CD4-positive, alpha-beta memory T cell (primary cell): Measurements from ENCODE around the gene FNDC11. TPM values are rescaled to one million over a fixed set of nuclear protein-coding genes. Genes with fewer than 3 reads are reported as not detected.
"Not testable (repeated sequence)": the region's sequence is repeated elsewhere in the genome, so short reads cannot be mapped to it uniquely, and the experiment has no call there.

Experiments
- CTCF ChIA-PET: fragments of 350-600 bp; sonication (Branson Sonifier 250); formaldehyde crosslinking; loops from one replicate; lab custom pipeline; 2021; ENCODE audit warnings: inconsistent platforms; ENCODE audit not compliant: partially characterized antibody; lab: Charles Lee
- POLR2A ChIA-PET: fragments of 350-600 bp; sonication (Branson Sonifier 250); formaldehyde crosslinking; loops from one replicate; lab custom pipeline; 2021; ENCODE audit not compliant: partially characterized antibody; lab: Charles Lee
- DNase-seq, 5 donors: peaks; one replicate each; pipeline versions ENCODE4 v3.0.0 to v3.0.0-alpha.2; 2020 to 2022; ENCODE audit warnings: mixed read lengths in 1 of 5
- H3K27ac ChIP-seq: one replicate; pipeline ENCODE4 v1.7.0; 2013; ENCODE audit warnings: low read depth, low read length
- H3K27me3 ChIP-seq: 2 replicates; pipeline ENCODE4 v1.7.0; 2013; ENCODE audit warnings: mild to moderate bottlenecking, low read length, moderate library complexity; ENCODE audit not compliant: insufficient read depth
- H3K36me3 ChIP-seq: 2 replicates; pipeline ENCODE4 v1.7.0; 2013; ENCODE audit warnings: mild to moderate bottlenecking, low read length, moderate library complexity; ENCODE audit not compliant: insufficient read depth
- H3K4me1 ChIP-seq: 2 replicates; pipeline ENCODE4 v1.7.0; 2013; ENCODE audit warnings: mild to moderate bottlenecking, low read length, moderate library complexity; ENCODE audit not compliant: insufficient read depth
- H3K4me3 ChIP-seq, 2 donors: one replicate each; pipeline ENCODE4 v1.7.0; 2013; ENCODE audit warnings: low read length in 2 of 2, mild to moderate bottlenecking in 1 of 2
- H3K9me3 ChIP-seq, 2 donors: one replicate each; pipeline ENCODE4 v1.7.0; 2013; ENCODE audit warnings: low read length in 2 of 2, control low read depth in 1 of 2; ENCODE audit not compliant: control insufficient read depth in 1 of 2
- H3K27ac Mint-ChIP-seq, 7 donors: one replicate each; pipeline ENCODE4 v1.8.0; 2020 to 2021; ENCODE audit warnings: mixed read lengths in 7 of 7, mild to moderate bottlenecking in 6 of 7, inconsistent platforms in 3 of 7, moderate library complexity in 3 of 7
- H3K27me3 Mint-ChIP-seq, 2 donors: one replicate each; pipeline ENCODE4 v1.8.0; 2020 to 2021; ENCODE audit warnings: mixed read lengths in 2 of 2
- H3K36me3 Mint-ChIP-seq, 2 donors: one replicate each; pipeline ENCODE4 v1.8.0; 2020 to 2021; ENCODE audit warnings: mixed read lengths in 2 of 2, inconsistent platforms in 1 of 2, mild to moderate bottlenecking in 1 of 2
- H3K4me1 Mint-ChIP-seq, 4 donors: one replicate each; pipeline ENCODE4 v1.8.0; 2020 to 2021; ENCODE audit warnings: mixed read lengths in 4 of 4, mild to moderate bottlenecking in 1 of 4
- H3K4me3 Mint-ChIP-seq, 8 donors: one replicate each; pipeline ENCODE4 v1.8.0; 2020 to 2021; ENCODE audit warnings: mixed read lengths in 8 of 8, mild to moderate bottlenecking in 7 of 8, moderate library complexity in 6 of 8, inconsistent platforms in 3 of 8
- H3K9me3 Mint-ChIP-seq, 8 donors: one replicate each; pipeline ENCODE4 v1.8.0; 2020 to 2021; ENCODE audit warnings: mixed read lengths in 8 of 8, mild to moderate bottlenecking in 5 of 8, inconsistent platforms in 3 of 8, moderate library complexity in 1 of 8
- intact Hi-C: fragments of 100-400 bp; cut with micrococcal nuclease; formaldehyde crosslinking; loops from one replicate; pipeline ENCODE4 v1.15.1; 2023
- polyA plus RNA-seq, 2 donors: library from polyadenylated mRNA; unstranded; fragments of 300-500 nt; fragmentation: Illumina TruSeq; gene quantifications; one replicate each; pipeline ENCODE4 v1.2.3, GENCODE V29; 2021
- total RNA-seq, 2 experiments: library from RNA; stranded (reverse); gene quantifications; one replicate each; pipeline ENCODE4 v1.2.3, GENCODE V29; 2021

Gene FNDC11
- total and polyA plus RNA-seq, 4 experiments from 2014 or later: 0.38 to 1.5 (median 0.82) TPM

DNA sequence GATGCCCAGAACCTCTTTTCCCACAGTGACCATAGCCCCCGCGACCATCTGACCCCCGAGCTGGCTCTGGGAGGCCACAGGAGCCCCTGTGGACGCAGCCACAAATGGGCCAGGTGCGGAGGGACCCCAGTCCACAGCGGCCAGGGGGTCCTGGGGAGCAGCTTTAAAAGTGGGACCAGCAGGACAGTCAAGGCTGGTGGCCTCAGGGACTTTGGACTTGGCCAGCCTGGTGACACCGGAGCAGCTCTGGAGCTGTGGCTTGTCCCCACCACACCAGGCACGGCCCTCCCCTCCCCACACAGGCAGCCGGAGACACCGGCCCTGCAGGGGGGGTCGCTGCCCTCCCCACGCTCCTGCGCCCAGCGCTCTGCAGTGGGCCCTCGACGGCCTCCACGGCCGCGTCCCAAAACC, 3.5 kb downstream of the FNDC11 start:
- Mint-ChIP-seq H3K36me3 (peaks cover 4 to 5% of the 10 kb centered on the region in 2 donors), H3K27me3 (peaks cover 0 to 3% of the 10 kb centered on the region in 2 donors), H3K9me3 (no peaks in the 10 kb centered on the region), H3K4me1 (peaks cover 4 to 15% (median 8%) of the 10 kb centered on the region in 4 donors), H3K4me3 (peak overlapping the region in 2 of 8 donors; percentile 42 to 59), H3K27ac (peak overlapping the region in 2 of 7 donors; percentile 18 to 73)
- Histone ChIP-seq H3K27ac (no peak overlapping the region), H3K27me3 (no peaks in the 10 kb centered on the region), H3K4me1 (peaks cover 15% of the 10 kb centered on the region), H3K36me3 (peaks cover 15% of the 10 kb centered on the region), H3K4me3 (no peak overlapping the region), H3K9me3 (no peaks in the 10 kb centered on the region)
- no peak for DNase-seq
- ChIA-PET POLR2A (interaction anchor here (1.1 to 1.3 kb wide), 2 partner anchors 10 to 20 kb away, joined by 5 to 6 read pairs; partner anchors contain the start of gene PTK6), CTCF (no interaction called here)
- intact Hi-C loops: no loop called here

- peaks cover 6% of the 10 kb centered on the region for H3K4me1 ChIP-seq
- ChIA-PET CTCF (no interaction called here), POLR2A (no interaction called here)
- intact Hi-C loops: no loop called here
- no peak for DNase-seq
- H3K36me3 ChIP-seq: peaks cover 15% of the 10 kb centered on the region
- no peak overlapping the region for H3K4me3 ChIP-seq
- Mint-ChIP-seq H3K36me3 (peaks cover 4 to 5% of the 10 kb centered on the region in 2 donors), H3K27ac (peak overlapping the region in 1 of 7 donors; percentile 52), H3K4me3 (peak overlapping the region in 1 of 8 donors; percentile 76), H3K27me3 (no peaks in the 10 kb centered on the region), H3K4me1 (peaks cover 0 to 7% (median 0%) of the 10 kb centered on the region in 4 donors), H3K9me3 (no peaks in the 10 kb centered on the region)
- H3K27me3 ChIP-seq: no peaks in the 10 kb centered on the region
- H3K9me3 ChIP-seq: no peaks in the 10 kb centered on the region
- no peak overlapping the region for H3K27ac ChIP-seq
Measured at GRCh38 chr20:63558804-63559484, 5.0 kb downstream of the FNDC11 start.

DNA sequence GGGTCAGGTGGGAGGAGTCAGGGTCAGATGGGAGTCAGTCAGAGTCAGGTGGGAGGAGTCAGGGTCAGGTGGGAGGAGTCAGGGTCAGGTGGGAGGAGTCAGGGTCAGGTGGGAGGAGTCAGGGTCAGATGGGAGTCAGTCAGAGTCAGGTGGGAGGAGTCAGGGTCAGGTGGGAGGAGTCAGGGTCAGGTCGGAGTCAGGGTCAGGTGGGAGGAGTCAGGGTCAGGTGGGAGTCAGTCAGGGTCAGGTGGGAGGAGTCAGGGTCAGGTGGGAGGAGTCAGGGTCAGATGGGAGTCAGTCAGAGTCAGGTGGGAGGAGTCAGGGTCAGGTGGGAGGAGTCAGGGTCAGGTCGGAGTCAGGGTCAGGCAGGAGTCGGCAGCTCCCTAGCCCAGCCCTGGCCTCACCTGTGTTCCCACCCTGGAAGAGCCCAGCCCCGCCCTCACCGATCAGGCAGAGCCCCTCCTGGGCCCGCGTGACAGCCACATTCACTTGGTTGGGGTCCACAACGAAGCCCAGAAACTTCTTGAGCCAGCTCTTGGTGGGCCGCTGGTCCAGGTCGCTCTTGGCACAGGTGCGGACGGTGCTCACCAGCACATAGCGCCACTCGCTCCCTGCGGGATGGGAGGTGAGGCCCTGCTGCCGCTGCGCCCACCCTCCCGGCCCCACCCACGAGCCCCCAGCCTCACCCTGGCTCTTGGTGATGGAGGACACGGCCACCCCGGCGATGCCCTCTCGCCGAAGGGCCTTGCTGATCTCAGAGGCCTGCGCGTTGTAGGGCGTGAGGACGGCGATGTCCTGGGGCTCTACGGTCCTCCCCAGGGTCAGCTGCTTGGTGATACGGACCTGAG, 5.8 kb downstream of the FNDC11 start:
- H3K36me3 ChIP-seq: peaks cover 15% of the 10 kb centered on the region
- CTCF ChIA-PET, H3K27ac Mint-ChIP-seq, H3K27me3 ChIP-seq, H3K4me1 Mint-ChIP-seq, H3K4me3 ChIP-seq, H3K27me3 Mint-ChIP-seq, H3K27ac ChIP-seq, H3K36me3 Mint-ChIP-seq, H3K9me3 ChIP-seq, H3K4me1 ChIP-seq, POLR2A ChIA-PET, H3K9me3 Mint-ChIP-seq, intact Hi-C loops, H3K4me3 Mint-ChIP-seq: not testable (repeated sequence)
- DNase-seq: peak in 3 of 5 donors; percentile 41 to 87 (median 45)

DNA sequence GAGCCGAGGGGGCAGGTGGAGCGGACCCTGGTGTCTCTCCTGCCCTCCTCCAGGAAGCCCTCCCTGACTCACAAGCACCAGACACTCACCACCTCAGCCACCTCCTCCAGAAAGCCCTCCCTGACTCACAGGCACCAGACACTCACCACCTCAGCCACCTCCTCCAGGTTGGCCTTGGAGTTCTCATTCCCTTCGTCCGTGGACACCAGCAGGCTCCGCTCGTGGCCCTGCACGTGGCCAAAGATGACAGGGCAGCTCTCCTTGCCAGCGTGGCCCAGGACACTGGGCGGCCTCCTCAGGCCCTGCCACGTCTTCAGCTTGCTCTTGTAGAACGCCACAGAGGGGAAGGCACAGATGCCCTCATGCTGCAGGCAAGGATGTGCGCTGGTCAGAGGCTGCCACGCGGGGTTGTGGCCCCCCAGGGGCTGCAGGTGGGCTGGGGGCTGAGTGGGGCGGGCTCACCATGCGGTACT, 6.4 kb downstream of the FNDC11 start:
- Histone ChIP-seq H3K36me3 (peaks cover 15% of the 10 kb centered on the region), H3K4me1 (no peaks in the 10 kb centered on the region), H3K27ac (no peak overlapping the region), H3K27me3 (no peaks in the 10 kb centered on the region), H3K4me3 (no peak overlapping the region), H3K9me3 (no peaks in the 10 kb centered on the region)
- Mint-ChIP-seq H3K4me1 (no peaks in the 10 kb centered on the region), H3K4me3 (no peak overlapping the region), H3K27me3 (no peaks in the 10 kb centered on the region), H3K36me3 (peaks cover 4 to 5% of the 10 kb centered on the region in 2 donors), H3K9me3 (no peaks in the 10 kb centered on the region), H3K27ac (peak overlapping the region in 3 of 7 donors; percentile 48 to 80 (median 63))
- ChIA-PET CTCF (interaction anchor here (1.3 kb wide), 1 partner anchor 64 kb away, joined by 3 read pairs; no protein-coding TSS in a partner anchor), POLR2A (no interaction called here)
- intact Hi-C loops: no loop called here
- peak in 1 of 5 donors; percentile 37 for DNase-seq

DNA sequence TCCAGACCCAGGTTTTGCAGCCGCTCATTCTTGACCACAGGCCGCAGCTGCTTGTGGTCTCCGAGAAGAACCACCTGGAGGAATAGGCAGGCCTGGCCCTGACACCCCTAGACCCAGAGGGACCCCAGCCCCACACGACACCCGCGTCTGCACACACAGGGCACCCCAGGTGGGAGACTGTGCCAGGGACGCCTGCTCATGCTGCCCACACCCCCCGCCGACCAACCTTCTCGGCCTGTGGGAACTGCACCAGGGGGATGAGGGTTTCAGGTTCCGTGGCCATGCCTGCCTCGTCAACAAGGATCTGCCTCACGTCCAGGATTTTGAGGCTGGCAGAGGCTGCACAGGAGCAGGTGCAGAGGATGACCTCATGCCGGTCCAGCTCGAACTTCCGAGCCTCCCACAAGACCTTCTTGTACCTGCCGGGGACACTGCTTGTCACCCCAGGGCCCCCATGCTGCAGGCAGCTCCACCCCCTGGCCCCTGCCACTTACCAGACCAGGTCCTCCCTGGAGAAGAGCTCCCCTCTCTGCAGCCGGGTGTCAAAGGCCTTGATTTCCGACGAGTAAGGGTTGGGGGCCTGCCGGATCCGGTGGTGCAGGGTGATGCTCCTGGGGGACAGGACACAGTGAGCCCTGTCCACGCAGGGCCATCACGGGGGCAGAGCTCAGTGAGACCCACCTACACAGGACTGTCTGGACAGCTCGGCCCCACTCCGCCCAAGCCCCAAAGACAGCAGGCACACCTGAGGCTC, 7.1 kb downstream of the FNDC11 start:
- no peaks in the 10 kb centered on the region for H3K27me3 Mint-ChIP-seq
- H3K27ac Mint-ChIP-seq: no peak overlapping the region
- Histone ChIP-seq H3K27me3 (no peaks in the 10 kb centered on the region), H3K27ac (no peak overlapping the region), H3K4me1 (no peaks in the 10 kb centered on the region), H3K4me3 (no peak overlapping the region), H3K36me3 (peaks cover 15% of the 10 kb centered on the region), H3K9me3 (no peaks in the 10 kb centered on the region)
- DNase-seq: peak in 1 of 5 donors; percentile 39
- H3K4me1 Mint-ChIP-seq: no peaks in the 10 kb centered on the region
- no peaks in the 10 kb centered on the region for H3K9me3 Mint-ChIP-seq
- intact Hi-C loops: no loop called here
- no peak overlapping the region for H3K4me3 Mint-ChIP-seq
- POLR2A ChIA-PET: interaction anchor here (1.0 to 1.3 kb wide), 2 partner anchors 8 to 118 kb away, joined by 3 to 5 read pairs; no protein-coding TSS in a partner anchor
- CTCF ChIA-PET: interaction anchor here (1.3 kb wide), 1 partner anchor 65 kb away, joined by 3 read pairs; no protein-coding TSS in a partner anchor
- H3K36me3 Mint-ChIP-seq: peaks cover 4 to 5% of the 10 kb centered on the region in 2 donors

GRCh38 chr20:63561624-63562396, 7.9 kb downstream of the FNDC11 start:
- Mint-ChIP-seq H3K36me3 (peaks cover 4 to 5% of the 10 kb centered on the region in 2 donors), H3K4me1 (peaks cover 0 to under 1% (median 0%) of the 10 kb centered on the region in 4 donors), H3K27ac (no peak overlapping the region), H3K4me3 (no peak overlapping the region), H3K9me3 (no peaks in the 10 kb centered on the region), H3K27me3 (no peaks in the 10 kb centered on the region)
- no peak overlapping the region for H3K27ac ChIP-seq
- peak in 1 of 5 donors; percentile 41 for DNase-seq
- no peaks in the 10 kb centered on the region for H3K27me3 ChIP-seq
- no peaks in the 10 kb centered on the region for H3K9me3 ChIP-seq
- peaks cover 15% of the 10 kb centered on the region for H3K36me3 ChIP-seq
- no peaks in the 10 kb centered on the region for H3K4me1 ChIP-seq
- no peak overlapping the region for H3K4me3 ChIP-seq
- intact Hi-C loops: no loop called here
- ChIA-PET POLR2A (interaction anchor here (1.0 to 1.3 kb wide), 3 partner anchors 9 to 117 kb away, joined by 3 to 5 read pairs (median 3); no protein-coding TSS in a partner anchor), CTCF (interaction anchor here (1.3 kb wide), 1 partner anchor 66 kb away, joined by 3 read pairs; no protein-coding TSS in a partner anchor)
